Measurements from ENCODE around the gene OCEL1. TPM values are rescaled to one million over a fixed set of nuclear protein-coding genes. Genes with fewer than 3 reads are reported as not detected.

OCEL1 gene, protein sequence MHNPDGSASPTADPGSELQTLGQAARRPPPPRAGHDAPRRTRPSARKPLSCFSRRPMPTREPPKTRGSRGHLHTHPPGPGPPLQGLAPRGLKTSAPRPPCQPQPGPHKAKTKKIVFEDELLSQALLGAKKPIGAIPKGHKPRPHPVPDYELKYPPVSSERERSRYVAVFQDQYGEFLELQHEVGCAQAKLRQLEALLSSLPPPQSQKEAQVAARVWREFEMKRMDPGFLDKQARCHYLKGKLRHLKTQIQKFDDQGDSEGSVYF
- total RNA-seq, result 0.94 and 2.2 TPM in 2 replicates

DNA sequence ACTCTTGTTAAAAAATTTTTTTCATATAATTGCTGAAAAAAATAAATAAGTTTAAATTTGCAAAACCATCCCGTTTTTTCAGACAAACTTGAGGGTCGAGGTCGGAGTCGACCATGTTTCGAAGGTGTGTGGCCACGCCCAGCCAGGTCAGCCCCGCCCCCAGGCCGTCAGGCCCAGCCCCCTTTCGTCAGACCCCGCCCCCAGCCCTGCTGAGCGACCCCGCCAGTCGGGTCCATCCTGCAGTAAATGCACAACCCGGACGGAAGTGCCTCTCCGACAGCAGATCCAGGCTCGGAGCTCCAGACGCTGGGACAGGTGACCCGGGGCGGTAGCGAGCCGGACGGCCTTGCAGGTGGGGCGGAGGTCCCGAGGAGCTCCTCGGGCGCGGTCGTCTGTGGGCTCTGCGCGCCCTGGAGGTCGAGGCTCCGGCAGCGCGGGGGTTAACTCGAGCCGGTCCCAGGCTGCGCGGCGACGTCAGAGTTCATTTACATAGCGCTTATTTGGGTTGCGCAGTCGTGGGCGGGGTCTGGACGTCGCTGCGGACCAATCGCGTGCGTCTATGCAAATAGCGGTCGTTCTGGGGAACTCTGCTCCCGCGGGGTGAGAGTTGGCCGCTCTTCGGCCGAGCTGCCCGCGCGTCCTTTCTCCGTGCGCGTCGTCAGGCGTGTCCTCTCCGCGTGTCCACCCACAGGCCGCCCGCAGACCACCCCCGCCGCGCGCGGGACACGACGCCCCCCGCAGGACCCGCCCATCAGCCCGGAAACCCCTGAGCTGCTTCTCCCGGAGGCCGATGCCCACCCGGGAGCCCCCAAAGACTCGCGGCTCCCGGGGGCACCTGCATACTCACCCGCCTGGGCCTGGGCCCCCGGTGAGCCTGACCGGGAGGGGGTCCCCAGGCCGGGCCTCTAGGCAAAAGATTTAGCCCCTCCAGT is at the start of gene OCEL1:
OCEL1 (plus strand) TSS at position 225 of the 932 bp plus-strand sequence; CDS start at position 247, 22 bp downstream.

DNA sequence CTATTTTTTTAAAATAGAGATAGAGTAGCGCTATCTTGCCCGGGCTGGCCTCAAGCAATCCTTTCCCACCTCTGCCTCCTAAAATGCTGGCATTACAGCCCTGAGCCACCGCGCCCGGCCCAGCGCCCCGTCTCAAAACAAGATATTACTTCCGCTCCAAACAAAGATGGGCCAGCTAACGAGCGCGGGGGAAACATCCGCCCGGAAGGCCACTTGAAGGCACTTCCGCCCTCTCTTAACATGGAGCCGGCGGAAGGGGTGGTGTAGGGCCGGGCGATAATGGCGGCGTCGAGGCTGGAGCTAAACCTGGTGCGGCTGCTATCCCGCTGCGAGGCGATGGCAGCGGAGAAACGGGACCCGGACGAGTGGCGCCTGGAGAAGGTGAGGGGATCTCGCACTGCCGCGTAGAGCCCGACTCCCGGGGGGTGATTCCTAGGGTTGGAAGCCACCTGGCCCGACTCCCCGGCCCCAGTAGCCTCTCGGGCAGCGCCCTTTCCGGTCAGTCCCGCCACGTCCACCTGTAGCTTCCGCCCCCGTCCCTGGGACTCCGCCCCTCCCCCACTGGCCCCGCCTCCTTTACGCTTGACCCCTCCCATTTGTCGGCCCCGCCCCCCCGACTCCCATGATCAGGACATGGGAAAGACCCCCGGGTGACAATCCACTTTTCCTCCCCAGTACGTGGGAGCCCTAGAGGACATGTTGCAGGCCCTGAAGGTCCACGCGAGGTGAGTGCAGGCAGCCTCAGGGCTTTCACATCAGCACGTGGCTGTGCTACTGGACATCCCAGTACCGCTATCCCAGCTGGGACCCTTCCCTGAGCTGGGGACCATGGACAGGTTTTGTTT is 10.7 kb upstream of the OCEL1 start, which contains the start of gene USE1:
USE1 (plus strand) TSS at position 231 of the 845 bp plus-strand sequence; CDS start at position 280, 49 bp downstream.

GRCh38 chr19:17245535-17245984 is 19.5 kb downstream of the OCEL1 start, which contains the start of gene NR2F6:
TSS of gene NR2F6 (minus strand) at chr19:17245919. CDS start at chr19:17245220, 699 bp downstream.

GRCh38 chr19:17264641-17264979 is 38.6 kb downstream of the OCEL1 start, which contains the start of gene USHBP1:
TSS of gene USHBP1 (minus strand) at chr19:17264745. CDS start at chr19:17264299, 446 bp downstream.

GRCh38 chr19:17266975-17267788 is 41.2 kb downstream of the OCEL1 start, which contains the start of gene BABAM1:
TSS of gene BABAM1 (plus strand) at chr19:17267443. CDS start at chr19:17268807, 1,364 bp downstream.

Other genes starting within 250 kb of the OCEL1 start
- 0.47 and 0.69 TPM in 2 replicates for gene CPAMD8, start 199.4 kb upstream of the OCEL1 start, total RNA-seq
- 0.79 and 0.94 TPM in 2 replicates for gene HAUS8, start 150.8 kb upstream of the OCEL1 start, total RNA-seq
- 41.6 and 45.3 TPM in 2 replicates for gene MYO9B, start 150.4 kb upstream of the OCEL1 start, total RNA-seq
- gene USE1, start 10.9 kb upstream of the OCEL1 start, total RNA-seq, result 26.0 and 39.9 TPM in 2 replicates
- gene NR2F6, start 19.7 kb downstream of the OCEL1 start, total RNA-seq, result 22.4 and 24.0 TPM in 2 replicates
- not detected in 2 replicates for gene USHBP1, start 38.5 kb downstream of the OCEL1 start, total RNA-seq
- gene BABAM1, start 41.2 kb downstream of the OCEL1 start, total RNA-seq, result 90.1 and 101 TPM in 2 replicates
- gene ANKLE1, start 55.7 kb downstream of the OCEL1 start, total RNA-seq, result 0.16 and 0.17 TPM in 2 replicates
- gene ABHD8, start 77.2 kb downstream of the OCEL1 start, total RNA-seq, result 8.7 and 10.6 TPM in 2 replicates
- gene MRPL34, start 79.6 kb downstream of the OCEL1 start, total RNA-seq, result 17.3 and 29.0 TPM in 2 replicates
- gene DDA1, start 83.3 kb downstream of the OCEL1 start, total RNA-seq, result 16.5 TPM in 2 replicates
- gene ANO8, start 108.6 kb downstream of the OCEL1 start, total RNA-seq, result 2.2 and 3.9 TPM in 2 replicates
- 7.6 and 8.0 TPM in 2 replicates for gene GTPBP3, start 111.3 kb downstream of the OCEL1 start, total RNA-seq
- not detected in 2 replicates for gene PLVAP, start 151.1 kb downstream of the OCEL1 start, total RNA-seq
- not detected in 2 replicates for gene CCDC194, start 168.0 kb downstream of the OCEL1 start, total RNA-seq
- 0.60 and 2.8 TPM in 2 replicates for gene BST2, start 179.4 kb downstream of the OCEL1 start, total RNA-seq
- 21.3 and 32.6 TPM in 2 replicates for gene MVB12A, start 193.8 kb downstream of the OCEL1 start, total RNA-seq
- 0.09 and 0.16 TPM in 2 replicates for gene TMEM221, start 222.4 kb downstream of the OCEL1 start, total RNA-seq
- not detected in 2 replicates for gene NXNL1, start 234.7 kb downstream of the OCEL1 start, total RNA-seq
- 17.8 and 28.9 TPM in 2 replicates for gene SLC27A1, start 244.3 kb downstream of the OCEL1 start, total RNA-seq